A673 (cell line): Measurements from ENCODE around the gene TIMM13. TPM values are rescaled to one million over a fixed set of nuclear protein-coding genes. Genes with fewer than 3 reads are reported as not detected.

Experiments
- BruUV-seq: library from RNA; stranded (reverse); fragments of 400-500 nt; replicated peaks from 2 replicates; lab custom pipeline; 2021; lab: Mats Ljungman, UMichigan
- CTCF ChIA-PET: fragments of 300-600 bp; sonication (Branson Sonifier 250); formaldehyde crosslinking; loops from one replicate; lab custom pipeline; 2022; ENCODE audit warnings: antibody characterized with exemption; lab: Charles Lee
- POLR2A ChIA-PET: fragments of 300-600 bp; sonication (Branson Sonifier 250); formaldehyde crosslinking; loops from one replicate; lab custom pipeline; 2022; ENCODE audit warnings: antibody characterized with exemption; ENCODE audit not compliant: low non-redundant PET; lab: Charles Lee
- DNase-seq: peaks from one replicate; pipeline ENCODE4 v3.0.0-alpha.2; 2015; ENCODE audit warnings: low spot score
- H3K27ac ChIP-seq: fragments of 200-600 bp; sonication (generic); 2 replicates; pipeline ENCODE4 v1.5.1; 2016; ENCODE audit warnings: mixed run types, low read depth, mild to moderate bottlenecking, mixed read lengths, antibody characterized with exemption, low read length; ENCODE audit not compliant: poor library complexity, severe bottlenecking
- H3K27me3 ChIP-seq: fragments of 200-600 bp; sonication (generic); replicated peaks from 2 replicates; pipeline ENCODE4 v1.6.1; 2017; ENCODE audit warnings: mixed run types, low read depth, mild to moderate bottlenecking, mixed read lengths, antibody characterized with exemption, low read length; ENCODE audit not compliant: insufficient read depth, poor library complexity
- H3K36me3 ChIP-seq: fragments of 200-600 bp; sonication (generic); 2 replicates; pipeline ENCODE4 v1.6.1; 2016; ENCODE audit warnings: mixed run types, mild to moderate bottlenecking, mixed read lengths, antibody characterized with exemption, low read length; ENCODE audit not compliant: insufficient read depth, poor library complexity, severe bottlenecking
- H3K4me1 ChIP-seq: fragments of 200-600 bp; sonication (generic); 2 replicates; pipeline ENCODE4 v1.6.1; 2017; ENCODE audit warnings: mixed run types, mild to moderate bottlenecking, mixed read lengths, antibody characterized with exemption, low read length; ENCODE audit not compliant: insufficient read depth, poor library complexity, severe bottlenecking
- H3K4me3 ChIP-seq: fragments of 200-600 bp; sonication (generic); 2 replicates; pipeline ENCODE4 v1.5.1; 2016; ENCODE audit warnings: low read depth, mixed run types, mild to moderate bottlenecking, mixed read lengths, low read length; ENCODE audit not compliant: poor library complexity, severe bottlenecking
- H3K9me3 ChIP-seq: fragments of 200-600 bp; sonication (generic); 2 replicates; pipeline ENCODE4 v1.6.1; 2016; ENCODE audit warnings: mixed run types, low read depth, mild to moderate bottlenecking, mixed read lengths, antibody characterized with exemption, low read length; ENCODE audit not compliant: poor library complexity, severe bottlenecking
- CTCF ChIP-seq: fragments of 300-800, 200-600 bp; sonication (generic); conservative IDR thresholded peaks from 2 replicates; pipeline ENCODE4 v1.5.1; 2017; ENCODE audit warnings: low read depth, mild to moderate bottlenecking, antibody characterized with exemption, low read length, moderate library complexity, mixed read lengths
- EZH2 ChIP-seq: fragments of 200-600 bp; sonication (generic); IDR thresholded peaks from 2 replicates; pipeline ENCODE4 v1.6.1; 2017; ENCODE audit warnings: borderline replicate concordance, low read depth, mild to moderate bottlenecking, mixed read lengths, antibody characterized with exemption, low read length; ENCODE audit not compliant: poor library complexity, severe bottlenecking
- intact Hi-C: fragments of 100-400 bp; cut with micrococcal nuclease; formaldehyde crosslinking; loops from one replicate; pipeline ENCODE4 v1.10.0; 2022; ENCODE audit not compliant: unreplicated experiment
- total RNA-seq: library from RNA; stranded (reverse); gene quantifications from 2 replicates; pipeline ENCODE4 v1.2.3, GENCODE V29; 2021

The TIMM13 gene
- total RNA-seq, 1 experiment from 2014 or later = 213 TPM

GRCh38 chr19:2428756-2429711 is 1.6 kb upstream of the TIMM13 start:
- intact Hi-C loops = loop anchor here (5.0 kb wide), 1 partner anchor 183 kb away; no protein-coding TSS in a partner anchor
- ChIA-PET POLR2A (interaction anchor here (0.6 kb wide), 1 partner anchor 206 kb away, joined by 3 read pairs; no protein-coding TSS in a partner anchor), CTCF (no interaction called here)
- peaks cover 34% of the 10 kb centered on the region for H3K36me3 ChIP-seq
- DNase-seq = no peak
- no peaks in the 10 kb centered on the region for H3K9me3 ChIP-seq
- no TSS peak for BruUV-seq
- H3K4me1 ChIP-seq = peaks cover 36% of the 10 kb centered on the region
- H3K27ac ChIP-seq = peak overlapping the region; percentile 99
- no peaks in the 10 kb centered on the region for H3K27me3 ChIP-seq
- H3K4me3 ChIP-seq = no peak overlapping the region
- TF ChIP-seq CTCF (no peak), EZH2 (no peak)

GRCh38 chr19:2428321-2428690 is 920 bp upstream of the TIMM13 start:
- Histone ChIP-seq H3K4me1 (peaks cover 36% of the 10 kb centered on the region), H3K4me3 (no peak overlapping the region), H3K27me3 (no peaks in the 10 kb centered on the region), H3K36me3 (peaks cover 29% of the 10 kb centered on the region), H3K9me3 (no peaks in the 10 kb centered on the region), H3K27ac (peak overlapping the region; percentile 99)
- intact Hi-C loops = loop anchor here (5.0 kb wide), 1 partner anchor 184 kb away; no protein-coding TSS in a partner anchor
- TF ChIP-seq CTCF = no peak
- no peak for TF ChIP-seq EZH2
- DNase-seq = peak; percentile 33
- TSS peak; percentile 51 for BruUV-seq
- CTCF ChIA-PET = interaction anchor here (0.5 to 1.4 kb wide), 3 partner anchors 183 to 186 kb away, joined by 4 to 7 read pairs (median 5); no protein-coding TSS in a partner anchor
- POLR2A ChIA-PET = interaction anchor here (0.5 kb wide), 1 partner anchor 65 kb away, joined by 4 read pairs; no protein-coding TSS in a partner anchor

- Histone ChIP-seq H3K4me1 (peaks cover 36% of the 10 kb centered on the region), H3K36me3 (peaks cover 20% of the 10 kb centered on the region), H3K27me3 (no peaks in the 10 kb centered on the region), H3K4me3 (peak overlapping the region; percentile 90), H3K27ac (peak overlapping the region; percentile 99), H3K9me3 (no peaks in the 10 kb centered on the region)
- POLR2A ChIA-PET = no interaction called here
- BruUV-seq = TSS peak; percentile 36
- TF ChIP-seq CTCF = 0 out of 2 replicates have a peak, but pooled peaks have one; percentile 14
- TF ChIP-seq EZH2 = no peak
- peak; percentile 64 for DNase-seq
- intact Hi-C loops = loop anchor here (5.0 kb wide), 1 partner anchor 185 kb away; no protein-coding TSS in a partner anchor
- CTCF ChIA-PET = interaction anchor here (1.1 to 1.4 kb wide), 2 partner anchors 184 to 187 kb away, joined by 5 to 7 read pairs; no protein-coding TSS in a partner anchor
Measured at GRCh38 chr19:2426611-2427428, 566 bp downstream of the TIMM13 start.
